Muscle of arm (tissue), 12 donors: ENCODE measurements around the gene RPRD1B. TPM values are rescaled to one million over a fixed set of nuclear protein-coding genes. Genes with fewer than 3 reads are reported as not detected.

Experiments
- DNase-seq: peaks from one replicate; pipeline ENCODE4 v3.0.0-alpha.2; 2013
- polyA plus RNA-seq, 12 donors: library from polyadenylated mRNA; unstranded; fragments of 120-200 nt; gene quantifications; one replicate each; pipeline ENCODE4 v1.2.1, GENCODE V29; 2013; ENCODE audit not compliant: insufficient read length in 12 of 12

Gene RPRD1B
- polyA plus RNA-seq, 12 donors: 20.2 to 34.2 (median 28.1) TPM; not detected in 1

GRCh38 chr20:38067717-38068365 lies 34.3 kb downstream of the RPRD1B start:
- peak; percentile 20 for DNase-seq

- no peak for DNase-seq
Observed at GRCh38 chr20:38072898-38073297, 39.4 kb downstream of the RPRD1B start.

GRCh38 chr20:38073307-38074071 lies 39.9 kb downstream of the RPRD1B start:
- peak; percentile 73 for DNase-seq

GRCh38 chr20:38075161-38075998 lies 41.8 kb downstream of the RPRD1B start:
- DNase-seq: no peak

- no peak for DNase-seq
Observed at GRCh38 chr20:38076548-38076947, 43.0 kb downstream of the RPRD1B start.

GRCh38 chr20:38078084-38078483 lies 44.5 kb downstream of the RPRD1B start:
- DNase-seq: no peak

- DNase-seq: no peak
Observed at GRCh38 chr20:38079353-38079752, 45.8 kb downstream of the RPRD1B start.

- DNase-seq: no peak
Observed at GRCh38 chr20:38081575-38081974, 48.0 kb downstream of the RPRD1B start.

GRCh38 chr20:38082894-38083293 lies 49.3 kb downstream of the RPRD1B start:
- DNase-seq: no peak

- no peak for DNase-seq
Observed at GRCh38 chr20:38083338-38084048, 49.9 kb downstream of the RPRD1B start.

GRCh38 chr20:38084425-38084951 lies 50.9 kb downstream of the RPRD1B start:
- DNase-seq: no peak

- DNase-seq: no peak
Observed at GRCh38 chr20:38085026-38085425, 51.5 kb downstream of the RPRD1B start.

GRCh38 chr20:38089500-38089899 lies 56.0 kb downstream of the RPRD1B start:
- DNase-seq: no peak

- no peak for DNase-seq
Observed at GRCh38 chr20:38090061-38090460, 56.5 kb downstream of the RPRD1B start.

GRCh38 chr20:38091441-38092216 lies 58.1 kb downstream of the RPRD1B start:
- DNase-seq: no peak

- DNase-seq: no peak
Observed at GRCh38 chr20:38092260-38092857, 58.8 kb downstream of the RPRD1B start.

GRCh38 chr20:38092915-38093314 lies 59.4 kb downstream of the RPRD1B start:
- no peak for DNase-seq

GRCh38 chr20:38093641-38094077 lies 60.1 kb downstream of the RPRD1B start:
- DNase-seq: no peak

GRCh38 chr20:38094373-38094891 lies 60.9 kb downstream of the RPRD1B start:
- peak; percentile 52 for DNase-seq
